ENCODE data around the gene PACSIN2.
A peak's percentile ranks its signal among the peaks of the same experiment; 100 is the strongest.

Gene PACSIN2

DNA sequence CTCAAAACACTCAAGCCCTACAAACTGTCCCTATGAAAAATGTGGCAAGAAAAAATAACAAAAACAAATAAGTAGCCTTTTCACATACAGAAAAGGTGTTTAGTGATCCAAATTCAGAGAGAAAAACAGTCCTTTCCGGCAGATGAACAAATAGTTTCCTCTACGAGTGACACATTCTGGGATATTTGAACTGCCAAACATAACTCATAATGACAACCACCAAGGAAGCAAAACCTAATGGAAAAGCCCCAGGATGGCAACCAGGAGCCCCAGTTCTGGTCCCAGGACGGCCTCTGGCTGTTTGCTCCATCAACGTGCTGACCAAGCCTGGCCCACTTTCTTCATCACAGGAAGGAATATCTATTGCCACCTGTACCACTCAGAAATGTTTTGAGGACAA, 6.0 kb downstream of the PACSIN2 start:
- peaks cover 2% of the 10 kb centered on the region for H3K36me3 Mint-ChIP-seq (ENCODE audit: low read depth)
- no peaks in the 10 kb centered on the region for H3K27me3 Mint-ChIP-seq (ENCODE audit: low read depth, poor library complexity)
- peaks cover 61% of the 10 kb centered on the region for H3K4me1 Mint-ChIP-seq
- TF ChIP-seq CTCF (IDR thresholded peaks at IDR 0.05): no peak
- H3K27ac Mint-ChIP-seq: no peak overlapping the region
- H3K4me3 Mint-ChIP-seq: no peak overlapping the region
- H3K9me3 Mint-ChIP-seq: no peaks in the 10 kb centered on the region
- DNase-seq: no peak

- Mint-ChIP-seq H3K4me1 (peaks cover 61% of the 10 kb centered on the region), H3K36me3 (ENCODE audit: low read depth) (peaks cover 6% of the 10 kb centered on the region), H3K4me3 (no peak overlapping the region), H3K27ac (no peak overlapping the region), H3K27me3 (ENCODE audit: low read depth, poor library complexity) (no peaks in the 10 kb centered on the region), H3K9me3 (peaks cover 3% of the 10 kb centered on the region)
- DNase-seq: no peak
- no peak for TF ChIP-seq CTCF (IDR thresholded peaks at IDR 0.05)
Measured at GRCh38 chr22:43008509-43008908, 6.4 kb downstream of the PACSIN2 start.

- Mint-ChIP-seq H3K27ac (peak overlapping the region; percentile 96), H3K9me3 (peaks cover 3% of the 10 kb centered on the region), H3K4me1 (peaks cover 58% of the 10 kb centered on the region), H3K36me3 (ENCODE audit: low read depth) (peaks cover 6% of the 10 kb centered on the region), H3K27me3 (ENCODE audit: low read depth, poor library complexity) (no peaks in the 10 kb centered on the region), H3K4me3 (no peak overlapping the region)
- DNase-seq: no peak
- no peak for TF ChIP-seq CTCF (IDR thresholded peaks at IDR 0.05)
Measured at GRCh38 chr22:43007519-43008102, 7.3 kb downstream of the PACSIN2 start.

- TF ChIP-seq CTCF (IDR thresholded peaks at IDR 0.05): no peak
- no peak overlapping the region for H3K4me3 Mint-ChIP-seq
- peaks cover 3% of the 10 kb centered on the region for H3K9me3 Mint-ChIP-seq
- H3K36me3 Mint-ChIP-seq (ENCODE audit: low read depth): peaks cover 6% of the 10 kb centered on the region
- no peak for DNase-seq
- peak overlapping the region; percentile 96 for H3K27ac Mint-ChIP-seq
- no peaks in the 10 kb centered on the region for H3K27me3 Mint-ChIP-seq (ENCODE audit: low read depth, poor library complexity)
- H3K4me1 Mint-ChIP-seq: peaks cover 67% of the 10 kb centered on the region
Measured at GRCh38 chr22:43006753-43007152, 8.2 kb downstream of the PACSIN2 start.

DNA sequence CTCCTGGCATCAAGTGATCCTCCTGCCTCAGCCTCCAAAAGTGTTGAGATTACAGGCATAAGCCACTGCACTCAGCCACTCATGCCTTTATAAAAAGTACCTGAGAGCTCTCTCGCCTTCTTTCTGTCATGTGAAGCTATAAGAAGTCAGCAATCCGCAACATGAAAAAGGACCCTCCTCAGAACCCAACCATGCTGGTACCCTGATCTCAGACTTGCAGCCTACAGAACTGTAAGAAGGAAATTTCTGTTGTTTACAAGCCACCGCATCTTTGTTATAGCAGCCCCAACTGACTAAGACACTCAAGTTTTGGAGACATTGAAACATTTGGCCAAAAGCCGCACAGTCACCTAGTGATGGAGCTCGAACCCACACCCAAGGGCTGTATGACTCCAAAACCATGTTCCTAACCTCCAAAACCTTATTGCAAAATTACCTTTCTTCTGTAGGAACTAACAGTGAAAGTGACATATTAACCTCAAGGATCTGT, 8.9 kb downstream of the PACSIN2 start:
- no peak overlapping the region for H3K4me3 Mint-ChIP-seq
- DNase-seq: no peak
- TF ChIP-seq CTCF (IDR thresholded peaks at IDR 0.05): no peak
- peaks cover 6% of the 10 kb centered on the region for H3K36me3 Mint-ChIP-seq (ENCODE audit: low read depth)
- peaks cover 3% of the 10 kb centered on the region for H3K9me3 Mint-ChIP-seq
- no peaks in the 10 kb centered on the region for H3K27me3 Mint-ChIP-seq (ENCODE audit: low read depth, poor library complexity)
- peaks cover 68% of the 10 kb centered on the region for H3K4me1 Mint-ChIP-seq
- H3K27ac Mint-ChIP-seq: no peak overlapping the region

DNA sequence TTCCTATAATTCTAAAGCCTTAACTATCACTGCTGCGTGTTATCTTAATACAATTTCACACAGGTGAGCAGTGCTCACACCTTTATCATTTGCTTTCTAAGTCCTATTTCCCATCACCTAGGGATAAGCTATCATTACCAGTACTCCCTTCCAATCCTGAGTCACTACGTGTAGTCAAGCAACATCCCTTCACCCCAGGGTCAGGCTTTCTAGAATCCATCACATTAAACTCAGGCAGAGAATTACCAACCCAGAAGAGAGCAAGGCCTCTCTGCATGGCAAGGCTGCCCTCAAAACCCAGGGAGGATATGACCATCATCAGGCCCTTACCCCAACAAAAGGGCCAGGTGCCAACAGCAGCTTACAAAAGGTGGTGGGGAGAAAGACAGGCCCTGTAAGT, 9.8 kb downstream of the PACSIN2 start:
- Mint-ChIP-seq H3K4me3 (no peak overlapping the region), H3K9me3 (peaks cover 3% of the 10 kb centered on the region), H3K27ac (no peak overlapping the region), H3K4me1 (peaks cover 77% of the 10 kb centered on the region), H3K36me3 (ENCODE audit: low read depth) (peaks cover 6% of the 10 kb centered on the region), H3K27me3 (ENCODE audit: low read depth, poor library complexity) (no peaks in the 10 kb centered on the region)
- no peak for TF ChIP-seq CTCF (IDR thresholded peaks at IDR 0.05)
- DNase-seq: no peak

All from nephron progenitor cell (in vitro differentiated cells).